ENCODE results near the gene CCDC6.

- TF ChIP-seq, protein P1, sequence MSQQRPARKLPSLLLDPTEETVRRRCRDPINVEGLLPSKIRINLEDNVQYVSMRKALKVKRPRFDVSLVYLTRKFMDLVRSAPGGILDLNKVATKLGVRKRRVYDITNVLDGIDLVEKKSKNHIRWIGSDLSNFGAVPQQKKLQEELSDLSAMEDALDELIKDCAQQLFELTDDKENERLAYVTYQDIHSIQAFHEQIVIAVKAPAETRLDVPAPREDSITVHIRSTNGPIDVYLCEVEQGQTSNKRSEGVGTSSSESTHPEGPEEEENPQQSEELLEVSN (IDR thresholded peaks at IDR 0.05; ENCODE audit: borderline replicate concordance, low read depth): no peak
- no peak for TF ChIP-seq POLR2A (IDR thresholded peaks at IDR 0.05; ENCODE audit: low read length)
- TF ChIP-seq, protein P2, sequence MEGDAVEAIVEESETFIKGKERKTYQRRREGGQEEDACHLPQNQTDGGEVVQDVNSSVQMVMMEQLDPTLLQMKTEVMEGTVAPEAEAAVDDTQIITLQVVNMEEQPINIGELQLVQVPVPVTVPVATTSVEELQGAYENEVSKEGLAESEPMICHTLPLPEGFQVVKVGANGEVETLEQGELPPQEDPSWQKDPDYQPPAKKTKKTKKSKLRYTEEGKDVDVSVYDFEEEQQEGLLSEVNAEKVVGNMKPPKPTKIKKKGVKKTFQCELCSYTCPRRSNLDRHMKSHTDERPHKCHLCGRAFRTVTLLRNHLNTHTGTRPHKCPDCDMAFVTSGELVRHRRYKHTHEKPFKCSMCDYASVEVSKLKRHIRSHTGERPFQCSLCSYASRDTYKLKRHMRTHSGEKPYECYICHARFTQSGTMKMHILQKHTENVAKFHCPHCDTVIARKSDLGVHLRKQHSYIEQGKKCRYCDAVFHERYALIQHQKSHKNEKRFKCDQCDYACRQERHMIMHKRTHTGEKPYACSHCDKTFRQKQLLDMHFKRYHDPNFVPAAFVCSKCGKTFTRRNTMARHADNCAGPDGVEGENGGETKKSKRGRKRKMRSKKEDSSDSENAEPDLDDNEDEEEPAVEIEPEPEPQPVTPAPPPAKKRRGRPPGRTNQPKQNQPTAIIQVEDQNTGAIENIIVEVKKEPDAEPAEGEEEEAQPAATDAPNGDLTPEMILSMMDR (IDR thresholded peaks at IDR 0.05): no peak
- no peak for TF ChIP-seq REST (IDR thresholded peaks at IDR 0.05)
- TF ChIP-seq PBX3 (IDR thresholded peaks at IDR 0.05): no peak
- TF ChIP-seq JUN (IDR thresholded peaks at IDR 0.05): no peak
- TF ChIP-seq NPAS2 (CRISPR knock-in tag; IDR thresholded peaks at IDR 0.05; ENCODE audit: borderline replicate concordance): no peak
- no peak for TF ChIP-seq RAD21 (conservative IDR thresholded peaks at IDR 0.05 in 1 of 2, IDR thresholded peaks at IDR 0.05 in 1 of 2)
- no peak for TF ChIP-seq EP300 (IDR thresholded peaks at IDR 0.05)
- TF ChIP-seq TFCP2L1 (CRISPR knock-in tag; IDR thresholded peaks at IDR 0.05): no peak
- TF ChIP-seq MAFK (IDR thresholded peaks at IDR 0.05; ENCODE audit: partially characterized antibody): no peak
Measured at GRCh38 chr10:59851864-59852263, 54.5 kb downstream of the CCDC6 start.

Measured in A549 (cell line).